ENCODE results near the gene TERT.

GRCh38 chr5:1216918-1217295, 78.0 kb downstream of the TERT start:
- TF ChIP-seq CTCF (IDR thresholded peaks at IDR 0.05): no peak
- TF ChIP-seq EZH2 (IDR thresholded peaks at IDR 0.05): no peak
- no peak for TF ChIP-seq EZH2phosphoT487 (IDR thresholded peaks at IDR 0.05)
